GM18909 (cell line): ENCODE results near the gene PTPRM.
"Not testable (repeated sequence)": the region's sequence is repeated elsewhere in the genome, so short reads cannot be mapped to it uniquely, and the experiment has no call there.

Source experiments
- ATAC-seq: cut with Tn5 transposase; IDR thresholded peaks from one replicate; pipeline ENCODE4 v1.9.1; 2021; ENCODE audit warnings: mild to moderate bottlenecking; ENCODE audit not compliant: unreplicated experiment, poor library complexity

Gene PTPRM

GRCh38 chr18:7958897-7959146, 391.7 kb downstream of the PTPRM start:
- peak; percentile 14 for ATAC-seq

- ATAC-seq, result not testable (repeated sequence)
Measured at GRCh38 chr18:7966682-7967081, 399.6 kb downstream of the PTPRM start.

GRCh38 chr18:7974200-7974874, 407.2 kb downstream of the PTPRM start:
- ATAC-seq, result no peak

- no peak for ATAC-seq
Measured at GRCh38 chr18:7977897-7978296, 410.8 kb downstream of the PTPRM start.

- no peak for ATAC-seq
Measured at GRCh38 chr18:7978834-7979233, 411.7 kb downstream of the PTPRM start.

GRCh38 chr18:7979714-7980113, 412.6 kb downstream of the PTPRM start:
- ATAC-seq, result no peak

GRCh38 chr18:7980136-7980535, 413.0 kb downstream of the PTPRM start:
- no peak for ATAC-seq

GRCh38 chr18:7980656-7981055, 413.5 kb downstream of the PTPRM start:
- no peak for ATAC-seq

- ATAC-seq, result no peak
Measured at GRCh38 chr18:7982216-7982615, 415.1 kb downstream of the PTPRM start.

- ATAC-seq, result no peak
Measured at GRCh38 chr18:7987284-7987976, 420.3 kb downstream of the PTPRM start.

GRCh38 chr18:7990670-7991069, 423.6 kb downstream of the PTPRM start:
- ATAC-seq, result no peak

- no peak for ATAC-seq
Measured at GRCh38 chr18:8001711-8002301, 434.7 kb downstream of the PTPRM start.

- no peak for ATAC-seq
Measured at GRCh38 chr18:8003878-8004675, 437.0 kb downstream of the PTPRM start.

- no peak for ATAC-seq
Measured at GRCh38 chr18:8004792-8005191, 437.7 kb downstream of the PTPRM start.

- ATAC-seq, result no peak
Measured at GRCh38 chr18:8005870-8006569, 438.9 kb downstream of the PTPRM start.

GRCh38 chr18:8006979-8007378, 439.9 kb downstream of the PTPRM start:
- ATAC-seq, result no peak

GRCh38 chr18:8008033-8008432, 440.9 kb downstream of the PTPRM start:
- ATAC-seq, result no peak

- no peak for ATAC-seq
Measured at GRCh38 chr18:8011361-8011760, 444.2 kb downstream of the PTPRM start.

- no peak for ATAC-seq
Measured at GRCh38 chr18:8011906-8012305, 444.8 kb downstream of the PTPRM start.

- no peak for ATAC-seq
Measured at GRCh38 chr18:8018701-8019331, 451.7 kb downstream of the PTPRM start.
